Transverse colon (tissue), 4 donors: ENCODE results near the gene LAMP5.

Experiments used
- POLR2AphosphoS5 ChIP-seq, 3 donors: sonication (generic); formaldehyde crosslinking; IDR thresholded peaks; one replicate each; pipeline ENCODE4 v1.6.1; 2016; ENCODE audit warnings: antibody characterized with exemption in 3 of 3
- TF ChIP-seq, protein P1 (sequence below), 5 experiments: fragments of 200-600 bp in 3 of 5; fragments of 450-650 bp in 2 of 5; sonication (generic) in 3 of 5; IDR thresholded peaks; 1 replicate in 2 of 5; 2 replicates in 3 of 5; pipeline ENCODE4 v1.5.1; 2016 to 2017; ENCODE audit warnings: antibody characterized with exemption in 5 of 5, inconsistent platforms in 3 of 5, mild to moderate bottlenecking in 2 of 5, moderate library complexity in 1 of 5

DNA sequence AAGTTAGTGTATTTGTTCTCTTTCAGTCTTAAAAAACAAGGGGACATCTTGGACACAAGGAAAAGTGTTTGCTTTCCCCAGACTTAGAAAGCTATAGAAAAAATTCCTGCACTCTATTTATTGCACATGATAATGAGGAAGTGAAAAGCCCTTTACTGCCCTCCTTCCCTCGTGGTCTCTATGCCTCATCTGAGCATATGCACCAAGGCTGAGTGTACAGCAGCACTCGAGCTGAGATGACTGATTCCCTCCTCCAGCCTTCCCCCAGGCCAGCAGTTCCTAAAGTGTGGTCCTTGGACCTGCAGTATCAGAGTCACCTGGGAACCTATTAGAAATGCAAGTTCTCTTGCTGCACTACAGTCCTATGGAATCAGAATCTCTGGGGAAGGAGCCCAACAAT lies 14.3 kb upstream of the LAMP5 start:
- TF ChIP-seq, protein P1, sequence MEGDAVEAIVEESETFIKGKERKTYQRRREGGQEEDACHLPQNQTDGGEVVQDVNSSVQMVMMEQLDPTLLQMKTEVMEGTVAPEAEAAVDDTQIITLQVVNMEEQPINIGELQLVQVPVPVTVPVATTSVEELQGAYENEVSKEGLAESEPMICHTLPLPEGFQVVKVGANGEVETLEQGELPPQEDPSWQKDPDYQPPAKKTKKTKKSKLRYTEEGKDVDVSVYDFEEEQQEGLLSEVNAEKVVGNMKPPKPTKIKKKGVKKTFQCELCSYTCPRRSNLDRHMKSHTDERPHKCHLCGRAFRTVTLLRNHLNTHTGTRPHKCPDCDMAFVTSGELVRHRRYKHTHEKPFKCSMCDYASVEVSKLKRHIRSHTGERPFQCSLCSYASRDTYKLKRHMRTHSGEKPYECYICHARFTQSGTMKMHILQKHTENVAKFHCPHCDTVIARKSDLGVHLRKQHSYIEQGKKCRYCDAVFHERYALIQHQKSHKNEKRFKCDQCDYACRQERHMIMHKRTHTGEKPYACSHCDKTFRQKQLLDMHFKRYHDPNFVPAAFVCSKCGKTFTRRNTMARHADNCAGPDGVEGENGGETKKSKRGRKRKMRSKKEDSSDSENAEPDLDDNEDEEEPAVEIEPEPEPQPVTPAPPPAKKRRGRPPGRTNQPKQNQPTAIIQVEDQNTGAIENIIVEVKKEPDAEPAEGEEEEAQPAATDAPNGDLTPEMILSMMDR (IDR thresholded peaks at IDR 0.05): no peak
- no peak for TF ChIP-seq POLR2AphosphoS5 (IDR thresholded peaks at IDR 0.05)
